Peyer's patch (tissue), 4 donors: ENCODE measurements around the gene FBLL1.

Source experiments
- CTCF ChIP-seq, 6 experiments: fragments of 450-650 bp in 4 of 6; fragments of 200-600 bp in 2 of 6; sonication (generic) in 1 of 6; IDR thresholded peaks; one replicate each; pipeline ENCODE4 v1.5.1; 2017 to 2019; ENCODE audit warnings: antibody characterized with exemption in 6 of 6, mild to moderate bottlenecking in 3 of 6, moderate library complexity in 1 of 6
- POLR2A ChIP-seq, 2 donors: fragments of 450-650 bp; IDR thresholded peaks; one replicate each; pipeline ENCODE4 v1.5.1; 2017; ENCODE audit warnings: antibody characterized with exemption in 2 of 2, mild to moderate bottlenecking in 2 of 2, moderate library complexity in 2 of 2

- no peak for TF ChIP-seq CTCF (IDR thresholded peaks at IDR 0.05)
- TF ChIP-seq POLR2A (IDR thresholded peaks at IDR 0.05): no peak
These were observed 23.0 kb downstream of the FBLL1 start for GRCh38 chr5:168552146-168552545.
